BE2C (cell line): ENCODE data around the gene RPL3.

Experiments
- DNase-seq: peaks from one replicate; pipeline ENCODE4 v3.0.0-alpha.2; 2020
- H3K27me3 ChIP-seq: fragments of 250-450 bp; sonication (Bioruptor Pico); 2 replicates; pipeline ENCODE4 v1.5.1; 2020; ENCODE audit warnings: mild to moderate bottlenecking
- H3K36me3 ChIP-seq: fragments of 250-450 bp; sonication (Bioruptor Pico); 2 replicates; pipeline ENCODE4 v1.5.1; 2020; ENCODE audit warnings: mild to moderate bottlenecking
- H3K4me1 ChIP-seq: fragments of 250-450 bp; sonication (Bioruptor Pico); 2 replicates; pipeline ENCODE4 v1.5.1; 2020
- H3K4me3 ChIP-seq: 2 replicates; pipeline ENCODE4 v1.5.1; 2011; ENCODE audit warnings: low read depth, low read length
- H3K9me3 ChIP-seq: fragments of 250-450 bp; sonication (Bioruptor Pico); 2 replicates; pipeline ENCODE4 v1.5.1; 2020
- CTCF ChIP-seq: IDR thresholded peaks from 2 replicates; pipeline ENCODE4 v1.5.1; 2012; ENCODE audit warnings: mild to moderate bottlenecking, low read depth, low read length

The RPL3 gene

GRCh38 chr22:39303358-39303757 is 16.1 kb downstream of the RPL3 start:
- no peaks in the 10 kb centered on the region for H3K4me1 ChIP-seq
- H3K9me3 ChIP-seq = no peaks in the 10 kb centered on the region
- H3K4me3 ChIP-seq = no peak overlapping the region
- peak; percentile 58 for DNase-seq
- H3K36me3 ChIP-seq = peaks cover 15% of the 10 kb centered on the region
- TF ChIP-seq CTCF = no peak
- H3K27me3 ChIP-seq = no peaks in the 10 kb centered on the region

GRCh38 chr22:39302431-39302960 is 16.9 kb downstream of the RPL3 start:
- H3K4me1 ChIP-seq = peaks cover 5% of the 10 kb centered on the region; the same call in 1 of the 2 replicates
- H3K9me3 ChIP-seq = no peaks in the 10 kb centered on the region
- H3K27me3 ChIP-seq = no peaks in the 10 kb centered on the region
- peaks cover 12% of the 10 kb centered on the region for H3K36me3 ChIP-seq
- no peak for DNase-seq
- TF ChIP-seq CTCF = no peak
- H3K4me3 ChIP-seq = no peak overlapping the region

GRCh38 chr22:39301926-39302325 is 17.5 kb downstream of the RPL3 start:
- H3K27me3 ChIP-seq = no peaks in the 10 kb centered on the region
- no peak for DNase-seq
- H3K4me1 ChIP-seq = peaks cover 5% of the 10 kb centered on the region; the same call in 1 of the 2 replicates
- H3K4me3 ChIP-seq = no peak overlapping the region
- peaks cover 7% of the 10 kb centered on the region for H3K36me3 ChIP-seq
- no peaks in the 10 kb centered on the region for H3K9me3 ChIP-seq
- no peak for TF ChIP-seq CTCF

GRCh38 chr22:39301108-39301507 is 18.3 kb downstream of the RPL3 start:
- H3K4me3 ChIP-seq = no peak overlapping the region
- no peak for TF ChIP-seq CTCF
- H3K36me3 ChIP-seq = no peaks in the 10 kb centered on the region; the same call in 1 of the 2 replicates
- peaks cover 5% of the 10 kb centered on the region; the same call in 1 of the 2 replicates for H3K4me1 ChIP-seq
- no peaks in the 10 kb centered on the region for H3K27me3 ChIP-seq
- no peak for DNase-seq
- no peaks in the 10 kb centered on the region for H3K9me3 ChIP-seq

GRCh38 chr22:39300186-39300830 is 19.1 kb downstream of the RPL3 start:
- peaks cover 5% of the 10 kb centered on the region; the same call in 1 of the 2 replicates for H3K4me1 ChIP-seq
- H3K36me3 ChIP-seq = no peaks in the 10 kb centered on the region
- peak; percentile 57 for DNase-seq
- H3K4me3 ChIP-seq = peak overlapping the region; percentile 43
- H3K9me3 ChIP-seq = no peaks in the 10 kb centered on the region
- no peak for TF ChIP-seq CTCF
- no peaks in the 10 kb centered on the region for H3K27me3 ChIP-seq

GRCh38 chr22:39299829-39300178 is 19.6 kb downstream of the RPL3 start:
- no peak overlapping the region; the same call in 1 of the 2 replicates for H3K4me3 ChIP-seq
- no peaks in the 10 kb centered on the region for H3K9me3 ChIP-seq
- no peak for DNase-seq
- H3K4me1 ChIP-seq = peaks cover 5% of the 10 kb centered on the region; the same call in 1 of the 2 replicates
- TF ChIP-seq CTCF = no peak
- no peaks in the 10 kb centered on the region for H3K27me3 ChIP-seq
- no peaks in the 10 kb centered on the region for H3K36me3 ChIP-seq
